Breast epithelium (tissue), 4 donors: ENCODE results near the gene TBC1D32. TPM values are rescaled to one million over a fixed set of nuclear protein-coding genes. Genes with fewer than 3 reads are reported as not detected.
"Not testable (repeated sequence)": the region's sequence is repeated elsewhere in the genome, so short reads cannot be mapped to it uniquely, and the experiment has no call there.

Experiments used
- DNase-seq, 2 donors: peaks; one replicate each; pipeline ENCODE4 v3.0.0-alpha.2; 2019; ENCODE audit warnings: low spot score in 2 of 2
- H3K27ac ChIP-seq, 2 donors: fragments of 200-600 bp; sonication (generic) in 1 of 2; one replicate each; pipeline ENCODE4 v1.5.1; 2016 to 2019; ENCODE audit warnings: mild to moderate bottlenecking in 1 of 2
- H3K27me3 ChIP-seq, 2 donors: fragments of 200-600 bp; sonication (generic) in 1 of 2; one replicate each; pipeline versions ENCODE4 v1.5.1 to v1.6.0; 2017 to 2019; ENCODE audit warnings: control low read depth in 1 of 2, mild to moderate bottlenecking in 1 of 2
- H3K36me3 ChIP-seq: fragments of 200-600 bp; one replicate; pipeline ENCODE4 v1.5.1; 2019
- H3K4me1 ChIP-seq, 2 donors: fragments of 200-600 bp; sonication (generic); one replicate each; pipeline ENCODE4 v1.5.1; 2016 to 2019; ENCODE audit warnings: control low read depth in 1 of 2
- H3K4me3 ChIP-seq, 3 donors: fragments of 200-600 bp; sonication (generic); 1 replicate in 2 of 3; 2 replicates in 1 of 3; pipeline ENCODE4 v1.5.1; 2016 to 2019; ENCODE audit warnings: mild to moderate bottlenecking in 3 of 3, moderate library complexity in 2 of 3
- H3K9me3 ChIP-seq, 2 donors: fragments of 200-600 bp; sonication (generic) in 1 of 2; one replicate each; pipeline ENCODE4 v1.5.1; 2016 to 2019; ENCODE audit warnings: control low read depth in 1 of 2
- CTCF ChIP-seq, 3 donors: fragments of 450-650 bp; IDR thresholded peaks; one replicate each; pipeline ENCODE4 v1.5.1; 2016 to 2017; ENCODE audit warnings: antibody characterized with exemption in 3 of 3, mild to moderate bottlenecking in 3 of 3, moderate library complexity in 3 of 3
- POLR2A ChIP-seq: fragments of 450-650 bp; IDR thresholded peaks from one replicate; pipeline ENCODE4 v1.6.1; 2016; ENCODE audit warnings: antibody characterized with exemption, mild to moderate bottlenecking, moderate library complexity
- POLR2AphosphoS5 ChIP-seq, 3 donors: sonication (generic); formaldehyde crosslinking; IDR thresholded peaks; one replicate each; pipeline ENCODE4 v1.6.1; 2017; ENCODE audit warnings: antibody characterized with exemption in 3 of 3
- intact Hi-C: fragments of 100-400 bp; cut with DNase I; formaldehyde crosslinking; loops from one replicate; pipeline ENCODE4 v1.15.1; 2023; ENCODE audit warnings: low total_unique reads
- total RNA-seq, 3 donors: library from RNA; depleted of rRNA; stranded (reverse); fragments of >200 nt; gene quantifications; one replicate each; pipeline ENCODE4 v1.1.0, GENCODE V29; 2016

The TBC1D32 gene
- total RNA-seq, 3 donors from 2014 or later, result 5.8 to 26.3 (median 18.7) TPM

GRCh38 chr6:121223930-121224329 is 110.3 kb downstream of the TBC1D32 start:
- no peak for DNase-seq
- Histone ChIP-seq H3K9me3 (no peaks in the 10 kb centered on the region), H3K4me3 (no peak overlapping the region), H3K27ac (no peak overlapping the region), H3K4me1 (no peaks in the 10 kb centered on the region), H3K36me3 (no peaks in the 10 kb centered on the region), H3K27me3 (no peaks in the 10 kb centered on the region)
- intact Hi-C loops, result no loop called here
- no peak for TF ChIP-seq POLR2A
- TF ChIP-seq CTCF (IDR thresholded peaks at IDR 0.05), result no peak
- TF ChIP-seq POLR2AphosphoS5 (IDR thresholded peaks at IDR 0.05), result no peak

GRCh38 chr6:121223212-121223611 is 111.1 kb downstream of the TBC1D32 start:
- Histone ChIP-seq H3K9me3 (peaks cover 0 to 2% of the 10 kb centered on the region in 2 donors), H3K4me3 (no peak overlapping the region), H3K4me1 (no peaks in the 10 kb centered on the region), H3K36me3 (no peaks in the 10 kb centered on the region), H3K27me3 (no peaks in the 10 kb centered on the region), H3K27ac (no peak overlapping the region)
- no peak for DNase-seq
- TF ChIP-seq POLR2AphosphoS5 (IDR thresholded peaks at IDR 0.05) (no peak), CTCF (IDR thresholded peaks at IDR 0.05) (no peak), POLR2A (no peak)
- intact Hi-C loops, result no loop called here

GRCh38 chr6:121222656-121223055 is 111.6 kb downstream of the TBC1D32 start:
- no peak for TF ChIP-seq POLR2AphosphoS5 (IDR thresholded peaks at IDR 0.05)
- no peak for TF ChIP-seq POLR2A
- intact Hi-C loops, result no loop called here

GRCh38 chr6:121216928-121217327 is 117.4 kb downstream of the TBC1D32 start:
- no peak overlapping the region for H3K4me3 ChIP-seq
- H3K27ac ChIP-seq, result no peak overlapping the region
- no peak for DNase-seq
- H3K36me3 ChIP-seq, result peaks cover 4% of the 10 kb centered on the region
- H3K27me3 ChIP-seq, result no peaks in the 10 kb centered on the region
- TF ChIP-seq POLR2AphosphoS5 (IDR thresholded peaks at IDR 0.05), result no peak
- TF ChIP-seq POLR2A, result no peak
- no peak for TF ChIP-seq CTCF (IDR thresholded peaks at IDR 0.05)
- peaks cover 19 to 23% of the 10 kb centered on the region in 2 donors for H3K9me3 ChIP-seq
- no peaks in the 10 kb centered on the region for H3K4me1 ChIP-seq
- intact Hi-C loops, result no loop called here

More at GRCh38 chr6:121222656-121223055, 111.6 kb downstream of the TBC1D32 start:
- Histone ChIP-seq H3K27ac (no peak overlapping the region), H3K9me3 (peaks cover 0 to 3% of the 10 kb centered on the region in 2 donors), H3K27me3 (no peaks in the 10 kb centered on the region), H3K4me1 (no peaks in the 10 kb centered on the region), H3K4me3 (no peak overlapping the region), H3K36me3 (no peaks in the 10 kb centered on the region)
- DNase-seq, result no peak

- not testable (repeated sequence) for DNase-seq, H3K27me3 ChIP-seq, H3K36me3 ChIP-seq, H3K4me3 ChIP-seq, H3K4me1 ChIP-seq, H3K27ac ChIP-seq
- intact Hi-C loops, result loop anchor here (5.0 kb wide), 1 partner anchor 809 kb away; no protein-coding TSS in a partner anchor
- peaks cover 19 to 22% of the 10 kb centered on the region in 2 donors for H3K9me3 ChIP-seq
Observed at GRCh38 chr6:121213341-121213740, 120.9 kb downstream of the TBC1D32 start.

- Histone ChIP-seq H3K4me1 (no peaks in the 10 kb centered on the region), H3K27me3 (no peaks in the 10 kb centered on the region), H3K9me3 (peaks cover 17% of the 10 kb centered on the region in 2 donors), H3K27ac (no peak overlapping the region), H3K4me3 (no peak overlapping the region), H3K36me3 (peaks cover 4% of the 10 kb centered on the region)
- DNase-seq, result no peak
- intact Hi-C loops, result loop anchor here (5.0 kb wide), 1 partner anchor 811 kb away; no protein-coding TSS in a partner anchor
- TF ChIP-seq POLR2A (no peak), CTCF (IDR thresholded peaks at IDR 0.05) (no peak), POLR2AphosphoS5 (IDR thresholded peaks at IDR 0.05) (no peak)
Observed at GRCh38 chr6:121210943-121211342, 123.3 kb downstream of the TBC1D32 start.
